NT2/D1 (cell line): ENCODE data around the gene BUD23.
"Not testable (repeated sequence)": the region's sequence is repeated elsewhere in the genome, so short reads cannot be mapped to it uniquely, and the experiment has no call there.

ENCODE experiments used
- SUZ12 ChIP-seq: IDR thresholded peaks from 2 replicates; pipeline ENCODE4 v1.6.1; 2011; ENCODE audit not compliant: insufficient read length, insufficient read depth; ENCODE audit errors: extremely low read depth
- YY1 ChIP-seq: IDR thresholded peaks from 2 replicates; pipeline ENCODE4 v1.6.1; 2011; ENCODE audit not compliant: insufficient read length, insufficient read depth
- ZNF274 ChIP-seq: IDR thresholded peaks from 2 replicates; pipeline ENCODE4 v1.6.1; 2011; ENCODE audit warnings: mild to moderate bottlenecking, low read depth, low read length

GRCh38 chr7:73713319-73713718 is 29.9 kb downstream of the BUD23 start:
- not testable (repeated sequence) for TF ChIP-seq SUZ12, ZNF274, YY1
